SH-SY5Y (cell line): Measurements from ENCODE around the gene MACROD2.

Experiments
- GATA2 ChIP-seq: IDR thresholded peaks from 2 replicates; pipeline ENCODE4 v1.6.1; 2011; ENCODE audit warnings: mild to moderate bottlenecking, low read depth, low read length
- GATA3 ChIP-seq: IDR thresholded peaks from 2 replicates; pipeline ENCODE4 v1.6.1; 2011; ENCODE audit warnings: low read depth, mild to moderate bottlenecking, low read length, moderate library complexity

MACROD2 gene

GRCh38 chr20:15673206-15673605 is 1677.9 kb downstream of the MACROD2 start:
- no peak for TF ChIP-seq GATA3
- TF ChIP-seq GATA2 = no peak

DNA sequence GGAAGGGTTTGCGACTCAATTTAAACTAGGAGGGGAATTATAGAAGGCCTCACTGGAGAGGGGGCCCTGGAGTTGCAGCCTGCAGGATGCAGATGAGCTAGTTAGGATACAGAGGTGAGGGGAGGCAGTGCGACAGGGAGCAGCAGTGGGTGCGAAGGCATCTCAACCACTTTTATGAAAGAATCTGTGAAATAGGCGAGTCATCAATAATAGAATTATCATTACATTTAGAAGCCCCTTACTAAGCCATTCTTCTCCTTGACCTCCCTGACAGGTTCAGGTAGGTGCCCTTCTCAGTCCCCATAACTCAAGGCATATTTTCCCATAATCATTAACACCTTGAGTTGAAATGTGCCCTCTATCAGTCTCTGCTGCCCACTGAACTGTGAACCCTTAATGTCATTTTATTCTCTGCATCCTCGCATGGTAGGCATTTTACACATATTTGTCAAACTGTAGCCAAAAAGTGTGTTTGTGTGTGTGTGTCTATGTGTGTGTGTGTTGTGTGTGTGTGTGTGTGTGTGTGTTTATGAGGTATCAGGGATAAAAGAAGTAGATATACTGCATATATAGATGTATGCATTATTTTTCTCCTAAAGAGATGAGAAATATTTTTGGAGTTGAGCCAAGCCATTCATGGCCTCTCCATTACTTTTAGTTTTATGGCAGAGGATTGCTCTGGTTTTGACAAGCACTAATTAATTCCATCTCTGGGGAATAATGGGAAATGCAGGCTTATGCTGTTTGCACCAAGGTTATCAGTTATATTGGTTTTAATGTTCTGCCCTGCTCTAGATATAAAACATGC is 1679.1 kb downstream of the MACROD2 start:
- TF ChIP-seq GATA3 (no peak), GATA2 (no peak)

DNA sequence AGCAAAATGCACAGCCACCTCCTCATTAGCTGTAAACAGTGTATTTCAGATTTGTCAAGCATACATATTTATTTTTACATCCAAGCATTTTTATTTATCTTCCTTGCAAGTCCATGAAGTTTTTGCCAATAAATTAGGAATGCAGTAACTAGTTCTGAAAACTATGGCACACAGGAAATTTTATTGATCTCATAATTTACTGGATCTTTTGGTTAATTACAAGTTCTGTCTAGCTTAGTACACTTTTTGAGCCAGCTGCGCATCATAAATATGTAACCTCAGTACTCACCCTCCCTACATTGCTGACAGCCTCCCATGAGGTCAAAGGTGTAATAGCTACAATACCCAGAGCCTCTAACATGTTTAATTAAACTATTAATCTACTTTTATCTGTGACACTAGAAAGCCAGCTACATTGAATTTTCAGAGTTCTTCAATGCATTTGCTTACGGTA is 1679.8 kb downstream of the MACROD2 start:
- TF ChIP-seq GATA3 = no peak
- no peak for TF ChIP-seq GATA2

- TF ChIP-seq GATA2 (no peak), GATA3 (no peak)
These were observed 1680.6 kb downstream of the MACROD2 start for GRCh38 chr20:15675813-15676484.

DNA sequence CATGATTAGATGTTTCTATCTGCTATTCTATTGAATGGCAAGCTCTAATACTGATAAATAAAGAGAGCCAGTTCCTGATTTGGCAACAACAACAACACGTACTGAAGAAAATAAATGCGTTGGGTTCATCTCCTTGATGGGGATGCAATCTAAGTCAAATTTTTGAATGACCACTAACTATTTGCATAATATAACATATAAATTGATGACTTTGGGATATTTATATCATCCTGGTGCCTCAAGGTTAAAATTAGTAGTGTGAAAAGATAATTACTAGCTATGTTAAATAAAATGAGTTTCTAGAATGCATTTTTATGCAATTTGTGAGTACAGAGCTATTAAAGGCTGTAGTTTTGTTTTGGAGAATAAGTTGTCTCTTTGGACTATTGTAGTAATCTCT is 1681.5 kb downstream of the MACROD2 start:
- no peak for TF ChIP-seq GATA2
- TF ChIP-seq GATA3 = no peak

DNA sequence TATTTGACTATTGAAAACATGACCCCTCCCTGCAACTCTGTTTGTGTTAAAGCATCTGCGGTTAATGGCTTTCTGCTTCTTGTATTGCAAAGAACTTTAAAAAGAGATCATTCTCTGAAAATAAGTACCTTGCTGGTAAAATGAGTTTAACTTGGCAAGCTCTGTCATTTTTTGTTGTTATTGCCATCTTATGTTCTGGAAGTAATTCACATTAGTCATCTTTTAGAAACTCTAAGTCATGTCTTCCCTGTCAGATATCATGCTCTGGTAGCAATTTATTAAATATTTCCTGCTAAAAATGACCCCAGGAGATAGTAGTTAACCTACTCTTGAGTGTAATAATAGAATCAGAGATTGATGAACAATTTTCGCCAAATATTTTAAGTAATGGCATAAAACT is 1687.4 kb downstream of the MACROD2 start:
- no peak for TF ChIP-seq GATA3
- no peak for TF ChIP-seq GATA2

GRCh38 chr20:15692570-15692969 is 1697.3 kb downstream of the MACROD2 start:
- no peak for TF ChIP-seq GATA3
- no peak for TF ChIP-seq GATA2

- no peak for TF ChIP-seq GATA3
- no peak for TF ChIP-seq GATA2
These were observed 1704.3 kb downstream of the MACROD2 start for GRCh38 chr20:15699431-15700146.

GRCh38 chr20:15700147-15700765 is 1704.9 kb downstream of the MACROD2 start:
- no peak for TF ChIP-seq GATA3
- TF ChIP-seq GATA2 = no peak

DNA sequence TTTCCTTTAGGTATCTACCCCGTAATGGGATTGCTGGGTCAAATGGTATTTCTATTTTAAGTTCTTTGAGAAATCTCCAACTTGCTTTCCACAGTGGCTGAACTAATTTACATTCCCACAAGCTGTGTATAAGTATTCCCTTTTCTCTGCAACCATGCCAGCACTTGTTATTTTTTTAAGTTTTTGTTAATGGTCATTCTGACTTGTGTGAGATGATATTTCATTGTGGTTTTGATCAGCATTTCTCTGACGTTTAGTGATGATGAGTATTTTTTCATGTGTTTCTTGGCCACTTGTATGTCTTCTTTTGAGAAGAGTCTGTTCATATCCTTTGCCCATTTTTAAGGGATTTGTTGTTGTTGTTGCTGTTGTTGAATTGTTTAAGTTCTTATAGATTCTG is 1706.8 kb downstream of the MACROD2 start:
- TF ChIP-seq GATA3 (no peak), GATA2 (no peak)

DNA sequence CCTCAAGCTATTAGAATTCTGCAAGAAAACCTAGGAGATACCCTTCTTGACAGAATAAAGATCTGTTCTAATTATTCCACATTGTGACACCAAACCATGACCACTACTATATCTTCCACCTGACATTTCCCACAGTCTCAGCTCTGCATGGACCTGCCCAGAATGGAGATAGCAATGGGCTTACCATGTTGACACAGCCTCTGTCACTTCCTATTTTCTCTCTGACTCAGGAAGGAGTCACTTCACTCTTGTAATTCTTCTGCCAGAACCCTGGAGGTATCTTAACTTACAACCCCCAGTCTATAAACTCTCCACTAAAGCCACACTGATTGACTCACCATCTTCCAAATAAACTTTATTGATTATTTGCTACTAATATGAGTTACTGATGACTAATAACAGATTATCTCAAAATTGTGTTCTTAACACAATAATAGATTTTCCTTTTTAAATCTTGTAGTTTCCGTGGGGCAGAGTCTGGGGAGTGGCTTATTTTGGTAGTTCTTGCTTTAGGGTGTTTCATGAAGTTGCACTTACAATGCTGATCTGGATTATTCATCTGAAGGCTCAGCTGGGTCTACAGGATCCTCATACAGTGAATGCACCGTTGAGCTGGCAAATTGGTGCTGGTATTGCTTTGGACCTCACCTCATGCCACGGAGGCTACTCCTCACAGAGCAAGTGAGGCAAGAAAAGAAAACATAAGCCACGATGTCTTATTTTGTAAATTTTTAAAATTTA is 1708.0 kb downstream of the MACROD2 start:
- no peak for TF ChIP-seq GATA3
- no peak for TF ChIP-seq GATA2

GRCh38 chr20:15705975-15706374 is 1710.7 kb downstream of the MACROD2 start:
- no peak for TF ChIP-seq GATA3
- no peak for TF ChIP-seq GATA2

GRCh38 chr20:15706719-15707118 is 1711.4 kb downstream of the MACROD2 start:
- TF ChIP-seq GATA3 (no peak), GATA2 (no peak)
